Activated T-cell treated with anti-CD3 and anti-CD28 coated beads, Interleukin-2, amount 50 U/mL, for 4 hours (primary cell): Measurements from ENCODE around the gene RTN4R. TPM values are rescaled to one million over a fixed set of nuclear protein-coding genes. Genes with fewer than 3 reads are reported as not detected.

Source experiments
- ATAC-seq, 2 donors: fragments of 200-7000 bp; cut with Tn5 transposase; one replicate each; pipeline ENCODE4 v1.10.0; 2021
- DNase-seq: peaks from one replicate; pipeline ENCODE4 v3.0.0-alpha.2; 2020
- H3K27me3 Mint-ChIP-seq: one replicate; pipeline ENCODE4 v1.8.0; 2021; ENCODE audit warnings: low read depth, mixed read lengths
- H3K36me3 Mint-ChIP-seq: one replicate; pipeline ENCODE4 v1.8.0; 2022; ENCODE audit warnings: mixed read lengths; ENCODE audit not compliant: insufficient read depth
- H3K4me1 Mint-ChIP-seq: one replicate; pipeline ENCODE4 v1.8.0; 2021; ENCODE audit warnings: low read depth, mixed read lengths
- H3K4me3 Mint-ChIP-seq: one replicate; pipeline ENCODE4 v1.8.0; 2021; ENCODE audit warnings: mild to moderate bottlenecking, moderate library complexity, mixed read lengths
- H3K9me3 Mint-ChIP-seq: one replicate; pipeline ENCODE4 v1.8.0; 2021; ENCODE audit warnings: mixed read lengths
- total RNA-seq, 3 donors: library from RNA; stranded (reverse); gene quantifications; one replicate each; pipeline ENCODE4 v1.2.1, GENCODE V29; 2021

RTN4R gene
- total RNA-seq, 3 donors from 2014 or later, result 0.89 to 1.4 (median 1.0) TPM

DNA sequence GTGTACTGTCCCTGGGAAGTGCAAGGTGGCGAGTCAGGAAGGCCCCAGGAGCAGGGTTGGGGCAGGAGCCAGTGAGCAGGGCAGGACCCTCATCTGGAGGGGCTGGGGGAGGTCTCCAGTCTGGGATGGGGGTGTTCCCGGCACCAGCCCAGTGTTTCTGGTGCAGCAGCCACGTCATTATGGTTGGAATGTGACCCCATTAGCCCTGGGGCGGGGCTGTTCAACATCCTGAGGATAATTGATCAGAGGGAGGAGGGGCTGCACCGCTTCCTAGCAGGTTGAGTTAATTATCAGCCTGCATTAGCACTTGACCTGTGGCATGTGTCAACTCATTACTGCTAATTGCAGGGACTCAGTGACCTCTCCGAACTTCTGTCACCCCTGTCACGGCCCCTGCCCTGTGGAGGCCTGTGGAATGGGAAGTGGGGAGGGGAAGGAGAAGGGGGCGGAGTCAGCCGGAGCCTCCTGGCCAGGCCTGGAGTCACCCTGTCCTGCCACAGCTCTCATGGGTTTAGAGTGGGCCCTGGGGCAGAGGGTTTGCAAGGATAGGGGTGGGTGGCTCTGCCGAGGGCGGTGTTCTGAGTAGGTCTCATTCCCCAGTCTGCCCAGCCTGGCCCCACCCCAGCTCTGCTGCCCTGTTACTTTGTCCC lies 64.4 kb downstream of the RTN4R start:
- Mint-ChIP-seq H3K27me3 (no peaks in the 10 kb centered on the region), H3K4me1 (peaks cover 21% of the 10 kb centered on the region), H3K36me3 (peaks cover 2% of the 10 kb centered on the region), H3K9me3 (no peaks in the 10 kb centered on the region), H3K4me3 (no peak overlapping the region)
- ATAC-seq, result no peak
- no peak for DNase-seq

DNA sequence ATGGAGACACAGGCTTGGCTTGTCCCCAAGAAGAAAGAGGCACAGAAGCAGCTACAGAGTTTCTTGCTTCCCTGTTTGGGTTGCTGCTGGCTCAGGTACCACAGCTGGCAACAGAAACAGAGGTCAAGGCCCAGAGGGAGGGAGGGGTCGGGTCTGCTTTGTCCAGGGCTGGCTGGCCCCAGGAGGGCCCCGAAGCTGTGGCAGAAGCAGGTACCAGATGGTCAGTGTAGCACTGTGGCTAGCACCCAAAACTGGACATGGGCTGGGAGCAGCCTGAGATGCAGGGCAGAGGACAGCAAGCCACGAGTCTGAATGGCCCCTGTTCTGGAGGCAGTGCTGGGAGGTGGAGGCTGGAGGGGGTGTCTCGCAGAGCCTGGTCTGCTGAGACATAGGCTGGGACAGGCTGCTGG lies 65.0 kb downstream of the RTN4R start:
- H3K27me3 Mint-ChIP-seq, result no peaks in the 10 kb centered on the region
- no peak for ATAC-seq
- H3K4me3 Mint-ChIP-seq, result no peak overlapping the region
- peaks cover 17% of the 10 kb centered on the region for H3K4me1 Mint-ChIP-seq
- H3K9me3 Mint-ChIP-seq, result no peaks in the 10 kb centered on the region
- H3K36me3 Mint-ChIP-seq, result peaks cover 2% of the 10 kb centered on the region
- DNase-seq, result no peak

DNA sequence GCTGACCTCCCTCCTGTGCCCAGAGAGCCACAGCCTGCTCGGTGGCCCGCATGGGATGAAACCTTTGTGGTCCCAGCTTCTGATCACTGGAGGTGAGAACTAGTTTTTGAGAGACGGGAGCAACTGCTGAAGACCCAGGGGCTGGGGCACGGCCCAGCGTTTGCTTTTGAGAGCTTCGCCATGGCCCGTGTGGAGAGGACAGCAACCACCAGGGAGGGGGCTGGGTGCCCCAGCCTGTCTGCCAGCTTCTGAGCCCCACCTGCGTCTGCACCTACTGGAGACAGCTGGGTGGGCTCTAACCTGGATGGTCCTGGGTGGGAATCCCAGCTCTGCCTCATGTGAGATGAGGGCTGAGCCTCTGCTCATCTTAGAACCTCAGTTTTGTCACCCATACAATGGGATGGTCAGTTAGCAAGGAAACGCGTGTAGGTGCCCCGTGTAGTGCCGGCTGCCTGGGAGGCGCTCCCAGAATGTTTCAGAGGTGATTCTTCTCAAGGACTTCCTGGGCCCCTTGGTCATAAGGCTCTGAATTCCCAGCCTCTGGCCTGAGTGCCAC lies 66.2 kb downstream of the RTN4R start:
- H3K4me1 Mint-ChIP-seq, result peaks cover 9% of the 10 kb centered on the region
- no peaks in the 10 kb centered on the region for H3K9me3 Mint-ChIP-seq
- no peaks in the 10 kb centered on the region for H3K27me3 Mint-ChIP-seq
- DNase-seq, result no peak
- no peak overlapping the region for H3K4me3 Mint-ChIP-seq
- ATAC-seq, result no peak
- no peaks in the 10 kb centered on the region for H3K36me3 Mint-ChIP-seq

DNA sequence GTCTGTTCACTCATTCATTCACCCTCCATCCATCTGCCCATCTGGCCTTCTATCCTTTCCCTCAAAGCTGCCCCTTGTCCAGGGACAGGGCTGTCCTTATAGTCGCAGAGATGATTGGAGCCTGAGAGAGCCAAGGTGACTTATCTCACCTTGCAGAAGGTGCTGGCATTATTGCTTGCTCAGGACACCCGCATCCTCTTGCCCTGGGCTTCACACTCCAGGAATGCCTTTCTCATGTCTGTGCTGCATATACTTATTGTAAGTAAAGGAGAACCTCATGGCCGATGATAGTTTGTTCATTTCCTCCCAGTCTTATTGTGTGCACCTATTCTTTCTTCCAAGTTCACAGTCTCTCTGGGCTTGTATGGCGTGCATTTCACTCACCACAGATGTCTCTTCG lies 68.2 kb downstream of the RTN4R start:
- Mint-ChIP-seq H3K4me1 (no peaks in the 10 kb centered on the region), H3K36me3 (no peaks in the 10 kb centered on the region), H3K27me3 (no peaks in the 10 kb centered on the region), H3K9me3 (no peaks in the 10 kb centered on the region), H3K4me3 (no peak overlapping the region)
- ATAC-seq, result no peak
- DNase-seq, result no peak

DNA sequence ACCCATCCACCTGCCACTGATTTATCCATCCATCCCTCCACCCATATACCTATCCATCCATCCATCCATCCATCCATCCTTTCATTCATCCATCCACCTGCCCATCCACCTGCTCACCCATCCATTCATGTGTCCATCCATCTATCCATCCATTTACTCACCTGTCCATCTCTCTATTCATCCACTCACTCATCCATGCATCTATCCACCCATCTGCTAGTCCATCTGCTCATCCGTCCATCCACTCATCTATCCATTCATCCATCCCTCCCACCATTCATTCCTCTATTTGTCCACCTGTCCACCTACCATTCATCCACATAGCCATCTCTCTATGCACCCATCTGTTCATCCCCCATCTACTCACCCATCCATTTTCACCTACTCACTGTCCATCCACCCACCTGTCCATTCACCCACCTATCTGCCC lies 68.7 kb downstream of the RTN4R start:
- Mint-ChIP-seq H3K36me3 (no peaks in the 10 kb centered on the region), H3K4me3 (no peak overlapping the region), H3K9me3 (no peaks in the 10 kb centered on the region), H3K4me1 (no peaks in the 10 kb centered on the region), H3K27me3 (no peaks in the 10 kb centered on the region)
- ATAC-seq (no peak), DNase-seq (no peak)

DNA sequence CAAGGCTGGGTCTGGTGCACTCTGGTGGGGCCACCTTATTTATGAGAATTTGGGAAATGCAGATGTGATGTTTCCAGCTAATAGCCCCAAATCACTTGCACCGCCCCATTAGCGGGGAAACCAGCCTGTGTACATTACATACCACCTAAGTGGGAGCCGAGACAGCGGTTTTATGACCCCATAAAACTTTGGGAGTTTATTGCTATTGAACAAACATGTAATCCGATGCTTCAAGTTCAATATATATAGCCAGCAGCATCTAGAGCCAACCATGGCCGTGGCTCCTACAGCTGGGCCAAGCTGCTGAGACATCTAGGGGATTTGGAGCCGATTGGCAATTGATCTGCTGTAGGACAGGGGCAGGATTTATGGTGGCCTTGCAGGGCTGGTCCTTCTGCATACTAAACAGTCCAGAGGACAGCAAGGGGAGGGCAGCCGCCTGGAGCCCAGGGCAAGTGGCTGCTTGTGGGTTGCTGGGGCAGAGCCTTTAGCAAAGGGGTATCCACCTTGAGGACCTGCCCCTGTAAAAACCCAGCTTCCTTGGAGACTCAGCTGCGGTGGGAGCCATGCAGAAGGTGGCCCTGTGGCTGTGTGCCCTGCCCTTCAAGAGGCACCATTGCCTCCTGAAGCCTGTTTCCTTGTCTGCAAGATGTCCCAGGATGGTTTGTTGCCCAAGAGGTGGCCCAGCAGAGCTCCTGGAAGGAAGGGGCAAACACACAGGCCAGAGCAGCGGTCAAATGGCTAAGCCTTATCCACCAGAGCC lies 69.4 kb downstream of the RTN4R start:
- H3K4me1 Mint-ChIP-seq, result no peaks in the 10 kb centered on the region
- no peak for ATAC-seq
- no peaks in the 10 kb centered on the region for H3K27me3 Mint-ChIP-seq
- H3K4me3 Mint-ChIP-seq, result no peak overlapping the region
- no peaks in the 10 kb centered on the region for H3K9me3 Mint-ChIP-seq
- no peak for DNase-seq
- H3K36me3 Mint-ChIP-seq, result no peaks in the 10 kb centered on the region

DNA sequence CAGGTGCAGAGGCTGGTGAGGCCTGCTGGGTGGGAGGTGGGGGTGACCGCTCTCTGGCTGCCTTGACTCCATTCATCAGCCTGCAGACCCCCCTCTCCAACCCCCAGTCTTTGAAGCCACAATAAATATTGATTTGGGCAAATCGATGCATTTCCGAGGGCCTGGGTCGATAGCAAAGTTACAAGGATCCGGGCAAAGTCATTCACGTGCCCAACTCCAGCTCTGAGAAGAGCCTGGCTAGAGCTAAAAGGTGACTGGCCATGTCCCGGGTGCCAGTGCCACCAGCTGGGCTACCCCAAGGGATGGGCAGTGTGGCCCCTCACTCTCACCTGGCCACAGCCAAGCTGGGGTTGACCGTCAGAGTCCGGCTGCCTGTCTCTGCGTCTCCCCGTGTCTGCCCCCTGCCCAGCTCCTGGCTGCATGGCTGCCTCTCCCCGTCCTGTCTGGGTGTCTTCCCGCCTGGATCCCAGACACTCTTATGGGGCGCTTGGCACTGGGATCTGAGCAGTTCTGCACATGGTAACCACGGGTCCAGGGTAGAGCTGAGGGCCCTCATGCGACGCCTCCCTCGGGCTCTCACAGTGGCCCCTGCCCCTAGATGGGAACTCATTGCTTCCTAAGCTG lies 70.6 kb downstream of the RTN4R start:
- no peak overlapping the region for H3K4me3 Mint-ChIP-seq
- H3K27me3 Mint-ChIP-seq, result no peaks in the 10 kb centered on the region
- DNase-seq (no peak), ATAC-seq (no peak)
- no peaks in the 10 kb centered on the region for H3K9me3 Mint-ChIP-seq
- no peaks in the 10 kb centered on the region for H3K36me3 Mint-ChIP-seq
- H3K4me1 Mint-ChIP-seq, result no peaks in the 10 kb centered on the region

- no peaks in the 10 kb centered on the region for H3K4me1 Mint-ChIP-seq
- H3K4me3 Mint-ChIP-seq, result no peak overlapping the region
- H3K9me3 Mint-ChIP-seq, result no peaks in the 10 kb centered on the region
- H3K36me3 Mint-ChIP-seq, result no peaks in the 10 kb centered on the region
- H3K27me3 Mint-ChIP-seq, result no peaks in the 10 kb centered on the region
- no peak for DNase-seq
- ATAC-seq, result no peak
These were observed 71.8 kb downstream of the RTN4R start for GRCh38 chr22:20196094-20196842.

DNA sequence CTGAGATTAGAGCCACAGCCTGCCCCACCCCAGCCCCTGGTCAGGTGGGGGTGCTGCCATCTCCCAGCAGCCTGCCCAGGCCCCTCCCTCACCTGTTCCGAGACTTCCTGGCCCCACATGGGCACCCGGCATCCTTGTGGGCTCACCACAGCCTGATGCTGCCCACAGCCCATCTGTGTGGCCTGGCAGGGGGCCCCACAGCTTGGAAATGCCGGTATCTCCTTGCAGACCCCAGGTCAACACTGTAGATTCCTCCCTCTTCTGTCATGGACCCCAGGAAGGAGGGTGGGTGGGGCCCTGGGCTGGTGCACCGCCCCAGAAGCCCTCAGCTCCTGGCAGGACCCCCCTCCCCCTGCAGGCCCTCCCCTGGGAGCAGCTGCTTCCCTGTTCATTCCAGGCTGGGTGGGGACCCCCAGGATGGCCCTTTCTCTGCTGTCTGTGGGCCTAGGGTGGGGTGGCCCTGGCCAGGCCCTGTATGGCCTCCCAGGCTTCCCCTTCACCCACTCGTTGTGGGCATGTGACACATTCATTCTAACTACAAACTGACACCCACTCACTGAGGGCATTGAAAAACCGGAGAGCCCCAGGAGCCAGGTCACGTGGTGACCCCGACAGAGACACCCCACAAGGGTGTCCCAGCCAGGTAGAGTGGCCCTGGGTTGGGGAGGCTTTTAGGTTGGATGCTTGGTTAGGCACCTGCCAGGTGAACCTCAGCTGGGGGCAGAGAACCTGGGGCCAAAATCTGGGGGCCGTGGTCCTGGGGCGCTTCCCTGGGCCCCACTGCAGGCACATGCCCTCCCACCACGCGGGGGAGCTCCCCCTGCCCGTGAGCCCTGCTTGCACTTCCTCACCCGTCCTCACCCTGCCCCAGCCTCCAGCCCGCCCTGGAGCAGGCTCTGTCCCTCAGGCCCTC lies 73.2 kb downstream of the RTN4R start:
- Mint-ChIP-seq H3K36me3 (no peaks in the 10 kb centered on the region), H3K9me3 (no peaks in the 10 kb centered on the region), H3K4me3 (no peak overlapping the region), H3K4me1 (no peaks in the 10 kb centered on the region), H3K27me3 (no peaks in the 10 kb centered on the region)
- ATAC-seq, result no peak
- DNase-seq, result no peak

- DNase-seq (no peak), ATAC-seq (no peak)
- no peaks in the 10 kb centered on the region for H3K4me1 Mint-ChIP-seq
- H3K36me3 Mint-ChIP-seq, result no peaks in the 10 kb centered on the region
- no peaks in the 10 kb centered on the region for H3K9me3 Mint-ChIP-seq
- H3K27me3 Mint-ChIP-seq, result no peaks in the 10 kb centered on the region
- no peak overlapping the region for H3K4me3 Mint-ChIP-seq
These were observed 74.2 kb downstream of the RTN4R start for GRCh38 chr22:20193761-20194494.

- no peaks in the 10 kb centered on the region for H3K9me3 Mint-ChIP-seq
- H3K4me3 Mint-ChIP-seq, result no peak overlapping the region
- no peaks in the 10 kb centered on the region for H3K36me3 Mint-ChIP-seq
- H3K4me1 Mint-ChIP-seq, result no peaks in the 10 kb centered on the region
- DNase-seq (no peak), ATAC-seq (no peak)
- H3K27me3 Mint-ChIP-seq, result no peaks in the 10 kb centered on the region
These were observed 75.0 kb downstream of the RTN4R start for GRCh38 chr22:20192972-20193760.

DNA sequence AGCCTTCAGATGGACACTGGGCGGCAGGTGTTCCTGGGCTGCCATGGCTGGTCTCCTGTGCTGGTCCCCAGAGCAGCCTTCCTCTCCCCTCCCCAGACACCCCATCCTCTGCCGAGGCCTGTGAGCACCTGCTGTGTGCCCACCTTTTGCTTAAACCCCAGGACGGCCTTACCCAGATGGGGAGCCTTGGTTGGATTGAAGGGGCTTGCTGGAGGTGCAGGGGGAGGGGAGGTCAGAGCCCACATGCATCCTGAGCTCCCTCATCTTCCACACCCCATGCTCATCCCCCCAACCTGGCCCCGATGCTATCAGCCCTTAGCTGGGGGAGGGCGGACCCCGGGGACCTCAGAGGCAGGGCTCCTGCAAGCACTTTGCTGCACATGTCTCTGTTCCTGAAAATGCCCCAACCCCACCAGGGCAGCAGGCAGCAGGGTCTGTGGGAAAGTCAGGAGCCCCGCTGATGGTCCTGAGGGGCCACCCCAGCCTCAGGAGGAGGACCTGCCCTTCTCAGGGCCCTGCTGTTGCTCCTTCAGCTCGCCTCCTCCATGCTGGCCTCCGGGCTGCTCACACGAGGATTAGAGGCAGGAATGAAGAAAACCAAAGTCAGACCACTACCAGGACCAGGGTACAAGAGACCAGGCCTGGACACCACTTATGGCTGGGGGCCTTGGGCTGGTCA lies 75.7 kb downstream of the RTN4R start:
- Mint-ChIP-seq H3K27me3 (no peaks in the 10 kb centered on the region), H3K9me3 (no peaks in the 10 kb centered on the region), H3K36me3 (no peaks in the 10 kb centered on the region), H3K4me1 (no peaks in the 10 kb centered on the region), H3K4me3 (no peak overlapping the region)
- no peak for ATAC-seq
- DNase-seq, result no peak
